Measurements from ENCODE around the gene RNF150.

RNF150 gene

DNA sequence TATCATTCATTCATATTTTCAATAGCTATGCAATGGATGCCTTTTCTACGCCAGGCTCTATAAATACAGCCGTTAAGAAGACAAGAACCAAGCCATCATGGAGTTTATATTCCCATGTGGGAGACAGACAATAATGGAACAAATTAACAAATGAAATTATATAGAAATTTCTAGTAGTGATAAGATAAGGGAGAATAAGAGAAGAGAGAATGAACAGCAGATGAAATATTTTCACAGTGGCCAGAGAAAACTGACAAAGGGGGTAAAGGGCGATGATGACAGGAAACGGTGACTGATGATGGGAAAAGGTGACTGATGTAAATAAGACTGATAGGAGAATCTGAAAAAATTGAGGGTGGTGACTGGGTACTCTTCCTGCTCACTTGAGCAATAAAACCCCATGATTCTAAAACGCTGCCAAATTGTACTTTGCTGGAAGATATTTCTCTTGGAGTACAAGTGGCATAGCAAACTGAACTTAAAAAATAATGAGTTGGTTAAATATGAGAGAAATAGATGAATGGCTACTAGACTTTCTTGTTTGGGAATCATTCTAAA is 13.2 kb downstream of the RNF150 start:
- H3K36me3 Mint-ChIP-seq, result no peaks in the 10 kb centered on the region
- peaks cover 6% of the 10 kb centered on the region for H3K9me3 Mint-ChIP-seq
- ATAC-seq (ENCODE audit: low read depth), result no peak
- H3K27me3 Mint-ChIP-seq, result peaks cover 10% of the 10 kb centered on the region
- H3K27ac Mint-ChIP-seq, result no peak overlapping the region
- no peak overlapping the region for H3K4me3 Mint-ChIP-seq
- no peaks in the 10 kb centered on the region for H3K4me1 Mint-ChIP-seq
- no peak for DNase-seq (ENCODE audit: low spot score in 2 of 2)

- Mint-ChIP-seq H3K27ac (no peak overlapping the region), H3K27me3 (peaks cover 9% of the 10 kb centered on the region), H3K36me3 (no peaks in the 10 kb centered on the region), H3K4me3 (no peak overlapping the region), H3K4me1 (no peaks in the 10 kb centered on the region), H3K9me3 (peaks cover 6% of the 10 kb centered on the region)
- ATAC-seq (ENCODE audit: low read depth) (no peak), DNase-seq (ENCODE audit: low spot score in 2 of 2) (no peak)
Observed at GRCh38 chr4:141119071-141119470, 14.2 kb downstream of the RNF150 start.

GRCh38 chr4:141118381-141118780 is 14.9 kb downstream of the RNF150 start:
- DNase-seq (ENCODE audit: low spot score in 2 of 2), result no peak
- no peak overlapping the region for H3K4me3 Mint-ChIP-seq
- H3K9me3 Mint-ChIP-seq, result peaks cover 6% of the 10 kb centered on the region

GRCh38 chr4:141117935-141118334 is 15.3 kb downstream of the RNF150 start:
- H3K4me1 Mint-ChIP-seq, result no peaks in the 10 kb centered on the region
- H3K9me3 Mint-ChIP-seq, result peaks cover 6% of the 10 kb centered on the region
- H3K27ac Mint-ChIP-seq, result no peak overlapping the region
- no peaks in the 10 kb centered on the region for H3K36me3 Mint-ChIP-seq
- H3K27me3 Mint-ChIP-seq, result peaks cover 10% of the 10 kb centered on the region
- H3K4me3 Mint-ChIP-seq, result no peak overlapping the region
- DNase-seq (ENCODE audit: low spot score in 2 of 2), result no peak
- no peak for ATAC-seq (ENCODE audit: low read depth)

More at GRCh38 chr4:141118381-141118780, 14.9 kb downstream of the RNF150 start:
- no peak overlapping the region for H3K27ac Mint-ChIP-seq
- ATAC-seq (ENCODE audit: low read depth), result no peak
- H3K4me1 Mint-ChIP-seq, result no peaks in the 10 kb centered on the region
- no peaks in the 10 kb centered on the region for H3K36me3 Mint-ChIP-seq
- H3K27me3 Mint-ChIP-seq, result peaks cover 9% of the 10 kb centered on the region

DNA sequence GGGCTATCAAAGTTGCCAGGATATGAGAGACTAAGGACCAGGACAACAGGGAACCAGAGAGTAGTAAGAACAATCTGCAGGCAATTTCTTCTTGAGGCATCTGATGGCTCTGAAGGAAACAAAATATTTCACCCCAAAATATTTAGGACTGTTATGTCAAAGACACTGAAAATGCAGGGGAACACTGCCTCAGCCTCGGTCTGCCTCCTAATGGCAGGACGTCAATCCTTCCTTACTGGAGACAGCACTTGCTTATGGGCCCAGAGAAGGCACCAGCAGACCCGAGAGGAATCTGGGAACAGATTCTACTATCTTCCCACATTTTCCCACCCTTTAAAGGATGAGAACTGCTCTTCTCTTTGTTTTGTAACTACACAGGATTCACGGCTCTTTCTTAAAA is 23.3 kb downstream of the RNF150 start:
- Mint-ChIP-seq H3K27ac (no peak overlapping the region), H3K36me3 (no peaks in the 10 kb centered on the region), H3K4me3 (no peak overlapping the region), H3K9me3 (peaks cover 2% of the 10 kb centered on the region), H3K27me3 (peaks cover 6% of the 10 kb centered on the region), H3K4me1 (no peaks in the 10 kb centered on the region)
- no peak for ATAC-seq (ENCODE audit: low read depth)
- no peak for DNase-seq (ENCODE audit: low spot score in 2 of 2)

DNA sequence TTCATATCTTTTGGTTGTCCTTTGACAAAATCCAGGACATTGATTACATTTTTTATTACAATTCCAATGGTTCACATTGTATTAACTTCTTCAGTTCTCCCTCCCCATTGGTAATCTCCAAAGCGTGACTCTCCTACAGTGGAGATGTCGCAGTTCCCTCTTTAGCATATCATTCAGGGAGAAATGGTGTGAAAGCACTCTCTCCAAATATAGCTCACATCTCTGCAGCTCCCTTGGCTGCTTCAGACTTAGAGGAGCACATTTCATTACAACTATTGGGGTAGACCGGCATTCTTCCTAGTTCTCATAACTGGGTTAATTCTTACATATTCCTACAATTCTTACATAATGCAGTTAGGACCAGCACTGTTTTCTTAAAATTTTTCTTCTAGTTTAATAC is 25.3 kb downstream of the RNF150 start:
- H3K4me3 Mint-ChIP-seq, result no peak overlapping the region
- no peaks in the 10 kb centered on the region for H3K4me1 Mint-ChIP-seq
- DNase-seq (ENCODE audit: low spot score in 2 of 2) (no peak), ATAC-seq (ENCODE audit: low read depth) (no peak)
- peaks cover 2% of the 10 kb centered on the region for H3K9me3 Mint-ChIP-seq
- H3K27me3 Mint-ChIP-seq, result peaks cover 5% of the 10 kb centered on the region
- H3K27ac Mint-ChIP-seq, result no peak overlapping the region
- H3K36me3 Mint-ChIP-seq, result no peaks in the 10 kb centered on the region

GRCh38 chr4:141102367-141102766 is 30.9 kb downstream of the RNF150 start:
- H3K27ac Mint-ChIP-seq, result no peak overlapping the region
- peaks cover 3% of the 10 kb centered on the region for H3K27me3 Mint-ChIP-seq
- H3K4me1 Mint-ChIP-seq, result no peaks in the 10 kb centered on the region
- no peaks in the 10 kb centered on the region for H3K9me3 Mint-ChIP-seq
- H3K36me3 Mint-ChIP-seq, result no peaks in the 10 kb centered on the region
- DNase-seq (ENCODE audit: low spot score in 2 of 2), result no peak
- H3K4me3 Mint-ChIP-seq, result no peak overlapping the region
- no peak for ATAC-seq (ENCODE audit: low read depth)

DNA sequence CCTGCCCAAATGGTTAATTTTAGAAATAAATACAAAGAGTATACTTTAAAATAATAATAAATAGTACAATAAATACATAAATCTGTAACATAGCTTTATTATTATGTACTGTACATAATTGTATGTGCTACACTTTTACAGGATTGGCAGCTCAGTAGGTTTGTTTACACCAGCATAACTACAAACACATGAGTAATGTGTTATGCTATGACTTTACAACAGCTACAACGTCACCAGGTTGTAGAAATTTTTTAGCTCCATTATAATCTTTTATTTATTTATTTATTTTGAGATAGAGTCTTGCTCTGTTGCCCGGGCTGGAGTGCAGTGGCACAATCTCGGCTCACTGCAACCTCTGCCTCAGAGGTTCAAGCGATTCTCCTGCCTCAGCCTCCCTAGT is 31.8 kb downstream of the RNF150 start:
- no peak overlapping the region for H3K4me3 Mint-ChIP-seq
- no peak overlapping the region for H3K27ac Mint-ChIP-seq
- DNase-seq (ENCODE audit: low spot score in 2 of 2) (no peak), ATAC-seq (ENCODE audit: low read depth) (no peak)
- H3K27me3 Mint-ChIP-seq, result peaks cover 3% of the 10 kb centered on the region
- no peaks in the 10 kb centered on the region for H3K9me3 Mint-ChIP-seq
- H3K4me1 Mint-ChIP-seq, result no peaks in the 10 kb centered on the region
- H3K36me3 Mint-ChIP-seq, result no peaks in the 10 kb centered on the region

- no peaks in the 10 kb centered on the region for H3K4me1 Mint-ChIP-seq
- no peak for DNase-seq (ENCODE audit: low spot score in 2 of 2)
- H3K4me3 Mint-ChIP-seq, result no peak overlapping the region
- no peaks in the 10 kb centered on the region for H3K9me3 Mint-ChIP-seq
- ATAC-seq (ENCODE audit: low read depth), result no peak
- H3K27ac Mint-ChIP-seq, result no peak overlapping the region
- H3K27me3 Mint-ChIP-seq, result peaks cover 1% of the 10 kb centered on the region
- no peaks in the 10 kb centered on the region for H3K36me3 Mint-ChIP-seq
Observed at GRCh38 chr4:141099326-141099725, 33.9 kb downstream of the RNF150 start.

GRCh38 chr4:141098163-141098562 is 35.1 kb downstream of the RNF150 start:
- H3K9me3 Mint-ChIP-seq, result peaks cover 8% of the 10 kb centered on the region
- ATAC-seq (ENCODE audit: low read depth) (no peak), DNase-seq (ENCODE audit: low spot score in 2 of 2) (no peak)
- no peak overlapping the region for H3K27ac Mint-ChIP-seq
- H3K27me3 Mint-ChIP-seq, result peaks cover 1% of the 10 kb centered on the region
- H3K4me3 Mint-ChIP-seq, result no peak overlapping the region
- H3K36me3 Mint-ChIP-seq, result no peaks in the 10 kb centered on the region
- no peaks in the 10 kb centered on the region for H3K4me1 Mint-ChIP-seq

GRCh38 chr4:141090473-141090872 is 42.8 kb downstream of the RNF150 start:
- H3K27ac Mint-ChIP-seq, result no peak overlapping the region
- no peak overlapping the region for H3K4me3 Mint-ChIP-seq
- peaks cover 5% of the 10 kb centered on the region for H3K27me3 Mint-ChIP-seq
- H3K9me3 Mint-ChIP-seq, result peaks cover 9% of the 10 kb centered on the region
- DNase-seq (ENCODE audit: low spot score in 2 of 2), result no peak
- H3K4me1 Mint-ChIP-seq, result no peaks in the 10 kb centered on the region
- H3K36me3 Mint-ChIP-seq, result no peaks in the 10 kb centered on the region
- ATAC-seq (ENCODE audit: low read depth), result no peak

GRCh38 chr4:141081921-141082395 is 51.3 kb downstream of the RNF150 start:
- DNase-seq (ENCODE audit: low spot score in 2 of 2), result no peak
- H3K27me3 Mint-ChIP-seq, result peaks cover 4% of the 10 kb centered on the region
- no peaks in the 10 kb centered on the region for H3K9me3 Mint-ChIP-seq
- H3K4me1 Mint-ChIP-seq, result no peaks in the 10 kb centered on the region
- no peaks in the 10 kb centered on the region for H3K36me3 Mint-ChIP-seq
- ATAC-seq (ENCODE audit: low read depth), result no peak
- no peak overlapping the region for H3K27ac Mint-ChIP-seq
- H3K4me3 Mint-ChIP-seq, result no peak overlapping the region

GRCh38 chr4:141080668-141081067 is 52.6 kb downstream of the RNF150 start:
- DNase-seq (ENCODE audit: low spot score in 2 of 2) (no peak), ATAC-seq (ENCODE audit: low read depth) (no peak)
- Mint-ChIP-seq H3K27me3 (peaks cover 4% of the 10 kb centered on the region), H3K36me3 (no peaks in the 10 kb centered on the region), H3K9me3 (no peaks in the 10 kb centered on the region), H3K4me1 (no peaks in the 10 kb centered on the region), H3K4me3 (no peak overlapping the region), H3K27ac (no peak overlapping the region)

DNA sequence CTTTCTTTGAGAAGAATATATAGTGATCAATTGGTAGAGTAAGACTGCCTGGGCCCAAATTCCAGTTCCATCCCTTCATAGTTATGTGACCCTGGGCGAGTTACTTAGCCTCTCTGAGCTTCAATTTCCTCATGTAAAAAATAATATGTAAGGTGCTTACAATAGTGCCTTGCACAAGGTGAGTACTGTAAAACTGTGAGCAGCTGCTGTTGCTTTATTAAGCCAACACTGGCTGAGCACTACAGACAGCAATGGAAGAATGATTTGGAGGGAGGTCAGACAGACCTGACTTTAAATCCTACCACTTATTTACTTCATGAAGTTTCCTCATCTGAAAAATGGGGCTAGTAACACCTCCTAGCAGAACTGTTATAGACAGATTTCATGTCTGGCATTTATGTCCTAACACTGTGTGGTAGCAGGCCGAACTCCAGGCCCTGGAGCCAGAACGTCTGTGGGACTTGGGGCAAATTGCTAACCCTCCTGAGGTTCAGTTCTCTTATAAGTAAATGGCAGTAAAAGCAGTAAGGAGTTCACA is 53.8 kb downstream of the RNF150 start:
- H3K27ac Mint-ChIP-seq, result no peak overlapping the region
- no peak overlapping the region for H3K4me3 Mint-ChIP-seq
- no peaks in the 10 kb centered on the region for H3K4me1 Mint-ChIP-seq
- no peaks in the 10 kb centered on the region for H3K36me3 Mint-ChIP-seq
- H3K27me3 Mint-ChIP-seq, result peaks cover 4% of the 10 kb centered on the region
- ATAC-seq (ENCODE audit: low read depth) (no peak), DNase-seq (ENCODE audit: low spot score in 2 of 2) (no peak)
- no peaks in the 10 kb centered on the region for H3K9me3 Mint-ChIP-seq

- H3K4me1 Mint-ChIP-seq, result no peaks in the 10 kb centered on the region
- no peaks in the 10 kb centered on the region for H3K9me3 Mint-ChIP-seq
- peaks cover 4% of the 10 kb centered on the region for H3K27me3 Mint-ChIP-seq
- DNase-seq (ENCODE audit: low spot score in 2 of 2), result no peak
- H3K4me3 Mint-ChIP-seq, result no peak overlapping the region
- ATAC-seq (ENCODE audit: low read depth), result no peak
- H3K27ac Mint-ChIP-seq, result no peak overlapping the region
- no peaks in the 10 kb centered on the region for H3K36me3 Mint-ChIP-seq
Observed at GRCh38 chr4:141078871-141079270, 54.4 kb downstream of the RNF150 start.

Data from memory B cell (primary cell).